HG02623 (cell line): Measurements from ENCODE around the gene CACNA1E.

Experiments
- ATAC-seq: cut with Tn5 transposase; IDR thresholded peaks from one replicate; pipeline ENCODE4 v1.9.1; 2021; ENCODE audit warnings: moderate library complexity; ENCODE audit not compliant: unreplicated experiment

Gene CACNA1E

GRCh38 chr1:181483285-181484195 is at the start of gene CACNA1E:
Gene CACNA1E, plus strand, starts transcription at chr1:181483517. Its CDS starts 228 bp downstream, at chr1:181483745.
- ATAC-seq, result no peak

GRCh38 chr1:181433931-181434330 is 49.4 kb upstream of the CACNA1E start:
- no peak for ATAC-seq

- peak; percentile 67 for ATAC-seq
Observed at GRCh38 chr1:181438013-181438412, 45.3 kb upstream of the CACNA1E start.

GRCh38 chr1:181440510-181440909 is 42.8 kb upstream of the CACNA1E start:
- no peak for ATAC-seq

GRCh38 chr1:181442181-181442525 is 41.2 kb upstream of the CACNA1E start:
- ATAC-seq, result no peak

- ATAC-seq, result no peak
Observed at GRCh38 chr1:181443231-181443853, 40.0 kb upstream of the CACNA1E start.

- no peak for ATAC-seq
Observed at GRCh38 chr1:181445436-181445835, 37.9 kb upstream of the CACNA1E start.

- no peak for ATAC-seq
Observed at GRCh38 chr1:181448461-181448860, 34.9 kb upstream of the CACNA1E start.

- ATAC-seq, result no peak
Observed at GRCh38 chr1:181451661-181452230, 31.6 kb upstream of the CACNA1E start.

GRCh38 chr1:181452746-181453145 is 30.6 kb upstream of the CACNA1E start:
- no peak for ATAC-seq

GRCh38 chr1:181453541-181454201 is 29.6 kb upstream of the CACNA1E start:
- ATAC-seq, result no peak

GRCh38 chr1:181456551-181456950 is 26.8 kb upstream of the CACNA1E start:
- no peak for ATAC-seq

- no peak for ATAC-seq
Observed at GRCh38 chr1:181458419-181458818, 24.9 kb upstream of the CACNA1E start.

- ATAC-seq, result no peak
Observed at GRCh38 chr1:181459067-181459466, 24.2 kb upstream of the CACNA1E start.

- ATAC-seq, result no peak
Observed at GRCh38 chr1:181469829-181470228, 13.5 kb upstream of the CACNA1E start.

GRCh38 chr1:181475580-181475979 is 7.7 kb upstream of the CACNA1E start:
- ATAC-seq, result no peak

- no peak for ATAC-seq
Observed at GRCh38 chr1:181476581-181476980, 6.7 kb upstream of the CACNA1E start.

GRCh38 chr1:181478306-181478705 is 5.0 kb upstream of the CACNA1E start:
- ATAC-seq, result no peak

- ATAC-seq, result no peak
Observed at GRCh38 chr1:181479137-181479745, 4.1 kb upstream of the CACNA1E start.

- no peak for ATAC-seq
Observed at GRCh38 chr1:181482001-181482430, 1.3 kb upstream of the CACNA1E start.
